Thyroid gland (tissue), 4 donors: ENCODE results near the gene FEN1. TPM values are rescaled to one million over a fixed set of nuclear protein-coding genes. Genes with fewer than 3 reads are reported as not detected.

ENCODE experiments used
- DNase-seq, 2 donors: peaks; one replicate each; pipeline ENCODE4 v3.0.0-alpha.2; 2019
- H3K27ac ChIP-seq, 3 donors: fragments of 200-600 bp; sonication (generic); 1 replicate in 2 of 3; 2 replicates in 1 of 3; pipeline ENCODE4 v1.5.1; 2016 to 2019; ENCODE audit warnings: mild to moderate bottlenecking in 1 of 3, moderate library complexity in 1 of 3
- H3K27me3 ChIP-seq: fragments of 200-600 bp; sonication (generic); one replicate; pipeline ENCODE4 v1.5.1; 2019
- H3K36me3 ChIP-seq, 2 donors: fragments of 200-600 bp; sonication (generic); one replicate each; pipeline ENCODE4 v1.5.1; 2016 to 2019
- H3K4me1 ChIP-seq, 2 donors: fragments of 200-600 bp; sonication (generic); one replicate each; pipeline ENCODE4 v1.5.1; 2017 to 2019
- H3K4me3 ChIP-seq, 3 donors: fragments of 200-600 bp; sonication (generic); replicated peaks in 1 of 3; 1 replicate in 2 of 3; 2 replicates in 1 of 3; pipeline ENCODE4 v1.5.1; 2016; ENCODE audit warnings: mild to moderate bottlenecking in 1 of 3
- H3K9me3 ChIP-seq: fragments of 200-600 bp; sonication (generic); one replicate; pipeline ENCODE4 v1.5.1; 2017
- CTCF ChIP-seq, 6 experiments: fragments of 200-600 bp in 3 of 6; fragments of 450-650 bp in 3 of 6; sonication (generic) in 3 of 6; IDR thresholded peaks; one replicate each; pipeline ENCODE4 v1.5.1; 2016 to 2019; ENCODE audit warnings: antibody characterized with exemption in 6 of 6, mild to moderate bottlenecking in 2 of 6, inconsistent platforms in 1 of 6, moderate library complexity in 1 of 6
- POLR2A ChIP-seq, 2 donors: fragments of 450-650 bp; IDR thresholded peaks; one replicate each; pipeline ENCODE4 v1.6.1; 2017; ENCODE audit warnings: antibody characterized with exemption in 2 of 2, mild to moderate bottlenecking in 2 of 2, moderate library complexity in 1 of 2
- WGBS, 2 donors: methylation state at CpG; one replicate each; pipeline ENCODE4 v1.1.5; 2017; 5-methylcytosine and 5-hydroxymethylcytosine counted together
- intact Hi-C: fragments of 100-400 bp; cut with DNase I; formaldehyde crosslinking; loops from one replicate; pipeline ENCODE4 v1.15.1; 2023
- total RNA-seq, 4 donors: library from RNA; depleted of rRNA; stranded (reverse); fragments of >200 nt; gene quantifications; one replicate each; pipeline ENCODE4 v1.2.3, GENCODE V29; 2016

The FEN1 gene
- total RNA-seq, 4 donors from 2014 or later, result 4.1 to 6.3 (median 5.2) TPM

GRCh38 chr11:61805146-61805545, 12.4 kb downstream of the FEN1 start:
- DNase-seq, result no peak
- intact Hi-C loops, result loop anchor here (10.0 kb wide), 1 partner anchor 280 kb away; no protein-coding TSS in a partner anchor
- no peaks in the 10 kb centered on the region for H3K9me3 ChIP-seq
- H3K4me3 ChIP-seq, result no peak overlapping the region
- no peak for TF ChIP-seq POLR2A (IDR thresholded peaks at IDR 0.05)
- no peak for TF ChIP-seq CTCF (IDR thresholded peaks at IDR 0.05)
- 100% methylated on average over 1 of the region's 1 CpG for WGBS, 2 donors
- no peaks in the 10 kb centered on the region for H3K36me3 ChIP-seq
- no peaks in the 10 kb centered on the region for H3K4me1 ChIP-seq
- no peaks in the 10 kb centered on the region for H3K27me3 ChIP-seq
- no peak overlapping the region for H3K27ac ChIP-seq

GRCh38 chr11:61806785-61807184, 14.1 kb downstream of the FEN1 start:
- WGBS, 2 donors, result 91 to 93% methylated on average over 5 of the region's 5 CpGs

DNA sequence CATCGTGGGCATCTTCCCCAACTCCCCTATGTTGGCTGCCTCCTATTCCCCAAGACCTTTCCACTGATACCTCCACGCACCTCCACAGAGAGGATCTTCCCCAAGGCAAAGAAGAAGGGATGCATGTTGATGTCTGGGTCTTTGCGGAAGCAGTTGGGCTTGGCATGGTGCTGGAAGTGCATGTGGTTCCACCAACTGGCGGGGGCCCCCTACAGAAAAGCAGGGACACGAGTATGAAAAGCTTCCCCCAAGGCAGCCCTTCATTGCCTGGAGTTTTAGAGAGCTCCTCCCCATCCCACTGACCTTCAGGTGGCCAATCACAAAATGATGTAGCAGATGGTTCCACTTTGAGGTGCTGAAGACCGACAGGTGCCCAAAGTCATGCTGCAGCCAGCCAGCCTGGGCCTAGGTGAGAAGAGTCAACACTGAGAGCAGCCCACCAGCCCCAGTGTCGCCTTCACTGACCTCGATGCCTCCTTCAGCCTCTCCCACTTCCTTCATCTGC, 18.0 kb downstream of the FEN1 start:
- no peak for TF ChIP-seq POLR2A (IDR thresholded peaks at IDR 0.05)
- no peak for TF ChIP-seq CTCF (IDR thresholded peaks at IDR 0.05)
- no peak for DNase-seq
- Histone ChIP-seq H3K4me1 (peaks cover 0 to 2% of the 10 kb centered on the region in 2 donors), H3K36me3 (no peaks in the 10 kb centered on the region), H3K4me3 (no peak overlapping the region), H3K9me3 (no peaks in the 10 kb centered on the region), H3K27me3 (no peaks in the 10 kb centered on the region), H3K27ac (no peak overlapping the region)
- WGBS, 2 donors, result 95 to 97% methylated on average over 8 of the region's 8 CpGs
- intact Hi-C loops, result no loop called here

More at GRCh38 chr11:61806785-61807184, 14.1 kb downstream of the FEN1 start:
- intact Hi-C loops, result loop anchor here (10.0 kb wide), 1 partner anchor 278 kb away; no protein-coding TSS in a partner anchor
- no peak overlapping the region for H3K4me3 ChIP-seq
- H3K36me3 ChIP-seq, result no peaks in the 10 kb centered on the region
- no peaks in the 10 kb centered on the region for H3K27me3 ChIP-seq
- no peaks in the 10 kb centered on the region for H3K4me1 ChIP-seq
- TF ChIP-seq CTCF (IDR thresholded peaks at IDR 0.05) (no peak), POLR2A (IDR thresholded peaks at IDR 0.05) (no peak)
- H3K9me3 ChIP-seq, result no peaks in the 10 kb centered on the region
- H3K27ac ChIP-seq, result no peak overlapping the region
- DNase-seq, result no peak

- intact Hi-C loops, result no loop called here
- Histone ChIP-seq H3K9me3 (no peaks in the 10 kb centered on the region), H3K4me1 (peaks cover 0 to 9% of the 10 kb centered on the region in 2 donors), H3K27ac (no peak overlapping the region), H3K27me3 (no peaks in the 10 kb centered on the region), H3K36me3 (no peaks in the 10 kb centered on the region), H3K4me3 (no peak overlapping the region)
- TF ChIP-seq POLR2A (IDR thresholded peaks at IDR 0.05) (no peak), CTCF (IDR thresholded peaks at IDR 0.05) (no peak)
- DNase-seq, result no peak
- 96 to 97% methylated on average over 5 of the region's 5 CpGs for WGBS, 2 donors
Measured at GRCh38 chr11:61811831-61812230, 19.1 kb downstream of the FEN1 start.

DNA sequence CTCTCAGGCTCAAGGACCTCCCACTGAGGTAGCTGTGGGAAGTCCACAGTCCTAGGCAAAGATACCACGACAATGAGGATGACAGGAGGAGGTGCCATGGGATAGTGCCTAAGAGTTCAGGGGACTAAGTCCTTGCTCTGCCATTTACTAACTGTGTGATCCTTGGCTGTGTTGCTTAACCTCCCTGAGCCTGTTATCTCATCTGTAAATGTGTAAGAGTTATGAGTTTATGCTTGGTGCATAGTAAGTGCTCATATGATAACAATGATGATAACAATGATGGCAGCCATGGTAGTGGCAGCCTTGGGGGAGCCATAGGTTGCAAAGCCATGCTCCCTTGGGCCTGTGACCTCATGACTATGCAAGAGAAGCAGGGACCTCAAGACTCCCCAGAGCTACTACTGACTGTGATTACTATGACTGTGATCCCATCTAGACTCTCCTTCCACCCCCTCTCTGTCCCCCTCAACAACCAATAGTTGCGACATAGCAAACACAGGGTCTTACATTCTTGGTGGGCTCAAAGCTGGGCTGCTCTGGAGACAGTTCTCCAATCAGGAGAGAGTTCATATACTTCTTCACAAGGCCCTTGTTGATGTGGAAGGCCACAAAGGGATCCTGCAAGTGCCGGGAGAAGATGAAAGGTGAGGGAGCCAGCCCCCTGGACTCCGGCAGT, 20.2 kb downstream of the FEN1 start:
- Histone ChIP-seq H3K4me3 (no peak overlapping the region), H3K9me3 (no peaks in the 10 kb centered on the region), H3K36me3 (no peaks in the 10 kb centered on the region), H3K27ac (no peak overlapping the region), H3K27me3 (no peaks in the 10 kb centered on the region), H3K4me1 (peaks cover 6 to 15% of the 10 kb centered on the region in 2 donors)
- intact Hi-C loops, result no loop called here
- WGBS, 2 donors, result 91 to 98% methylated on average over 4 of the region's 4 CpGs
- TF ChIP-seq CTCF (IDR thresholded peaks at IDR 0.05), result no peak
- no peak for TF ChIP-seq POLR2A (IDR thresholded peaks at IDR 0.05)
- no peak for DNase-seq
